Loucy (cell line): Measurements from ENCODE around the gene TGM3.

Source experiments
- EZH2phosphoT487 ChIP-seq: fragments of 200-600 bp; IDR thresholded peaks from 2 replicates; pipeline ENCODE4 v1.6.1; 2018; ENCODE audit warnings: antibody characterized with exemption, mild to moderate bottlenecking, moderate library complexity, borderline replicate concordance
- TF ChIP-seq, protein P1 (sequence below): fragments of 200-600 bp; sonication (generic); conservative IDR thresholded peaks from 2 replicates; pipeline ENCODE4 v1.5.1; 2014; ENCODE audit warnings: mild to moderate bottlenecking, antibody characterized with exemption, low read length

DNA sequence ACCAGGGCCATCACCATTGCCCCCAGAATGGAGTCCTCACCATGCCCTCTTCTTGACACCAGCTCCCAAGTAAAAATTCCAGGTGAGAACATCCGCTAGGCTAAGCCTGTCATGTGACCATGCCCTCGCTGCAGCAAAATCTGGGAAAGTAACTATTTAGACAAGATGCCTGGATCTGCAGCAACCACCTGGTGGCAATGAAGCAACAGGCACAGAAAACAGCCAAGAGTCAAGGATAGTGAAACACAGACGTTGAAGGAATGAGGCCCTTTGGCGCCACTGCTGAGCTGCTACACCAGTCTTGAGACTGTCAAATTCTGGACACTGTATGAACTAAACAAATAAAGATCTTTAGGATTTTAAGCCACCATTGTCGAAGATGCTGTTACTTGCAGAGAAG is 54.8 kb downstream of the TGM3 start:
- TF ChIP-seq, protein P1, sequence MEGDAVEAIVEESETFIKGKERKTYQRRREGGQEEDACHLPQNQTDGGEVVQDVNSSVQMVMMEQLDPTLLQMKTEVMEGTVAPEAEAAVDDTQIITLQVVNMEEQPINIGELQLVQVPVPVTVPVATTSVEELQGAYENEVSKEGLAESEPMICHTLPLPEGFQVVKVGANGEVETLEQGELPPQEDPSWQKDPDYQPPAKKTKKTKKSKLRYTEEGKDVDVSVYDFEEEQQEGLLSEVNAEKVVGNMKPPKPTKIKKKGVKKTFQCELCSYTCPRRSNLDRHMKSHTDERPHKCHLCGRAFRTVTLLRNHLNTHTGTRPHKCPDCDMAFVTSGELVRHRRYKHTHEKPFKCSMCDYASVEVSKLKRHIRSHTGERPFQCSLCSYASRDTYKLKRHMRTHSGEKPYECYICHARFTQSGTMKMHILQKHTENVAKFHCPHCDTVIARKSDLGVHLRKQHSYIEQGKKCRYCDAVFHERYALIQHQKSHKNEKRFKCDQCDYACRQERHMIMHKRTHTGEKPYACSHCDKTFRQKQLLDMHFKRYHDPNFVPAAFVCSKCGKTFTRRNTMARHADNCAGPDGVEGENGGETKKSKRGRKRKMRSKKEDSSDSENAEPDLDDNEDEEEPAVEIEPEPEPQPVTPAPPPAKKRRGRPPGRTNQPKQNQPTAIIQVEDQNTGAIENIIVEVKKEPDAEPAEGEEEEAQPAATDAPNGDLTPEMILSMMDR: no peak
- no peak for TF ChIP-seq EZH2phosphoT487
